GM18511 (cell line): ENCODE measurements around the gene SASH3.

ENCODE experiments used
- ATAC-seq: cut with Tn5 transposase; IDR thresholded peaks from one replicate; pipeline ENCODE4 v1.9.1; 2021; ENCODE audit warnings: mild to moderate bottlenecking, moderate library complexity; ENCODE audit not compliant: unreplicated experiment

Gene SASH3

GRCh38 chrX:129804806-129805205, 25.1 kb downstream of the SASH3 start:
- no peak for ATAC-seq

GRCh38 chrX:129808158-129808828, 28.5 kb downstream of the SASH3 start:
- ATAC-seq, result no peak

- no peak for ATAC-seq
Measured at GRCh38 chrX:129808829-129809796, 29.4 kb downstream of the SASH3 start.

GRCh38 chrX:129813662-129814368, 34.1 kb downstream of the SASH3 start:
- no peak for ATAC-seq

DNA sequence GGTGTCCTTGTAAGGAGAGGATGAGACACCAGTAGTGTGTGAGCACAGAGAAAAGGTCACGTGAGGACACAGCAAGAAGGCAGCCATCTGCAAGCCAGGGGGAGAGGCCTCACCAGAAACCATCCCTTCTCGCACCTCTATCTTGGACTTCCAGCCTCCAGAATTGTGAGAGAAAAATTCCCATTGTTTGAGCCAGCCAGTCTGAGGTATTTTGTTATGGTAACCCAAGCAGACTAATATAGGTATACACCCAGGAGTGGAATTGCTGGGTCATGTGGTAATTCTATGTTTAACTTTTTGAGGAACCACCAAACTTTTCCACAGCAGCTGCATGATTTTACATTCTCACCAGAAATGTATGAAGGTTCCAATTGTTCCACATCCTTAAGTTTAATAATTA, 38.4 kb downstream of the SASH3 start:
- no peak for ATAC-seq

DNA sequence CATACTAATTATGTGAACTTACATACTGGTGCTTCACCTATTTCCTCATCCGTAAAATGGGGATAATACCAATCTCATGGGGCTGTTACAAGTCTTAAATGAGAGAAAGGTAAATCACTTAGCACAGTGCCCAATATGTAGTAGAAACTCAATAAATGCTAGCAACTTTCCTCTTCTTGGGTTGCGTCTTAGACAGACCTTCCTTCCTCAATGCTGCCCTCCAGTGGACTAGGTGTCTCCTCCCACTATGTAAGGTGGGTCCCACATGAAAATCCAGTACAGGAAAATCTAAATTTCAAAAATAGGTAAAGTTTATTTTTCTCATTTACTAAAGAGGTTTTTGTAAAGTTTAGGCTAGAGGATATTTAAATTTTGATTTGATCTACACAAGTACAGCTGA, 43.4 kb downstream of the SASH3 start:
- peak; percentile 67 for ATAC-seq

GRCh38 chrX:129823522-129823921, 43.8 kb downstream of the SASH3 start:
- ATAC-seq, result no peak

DNA sequence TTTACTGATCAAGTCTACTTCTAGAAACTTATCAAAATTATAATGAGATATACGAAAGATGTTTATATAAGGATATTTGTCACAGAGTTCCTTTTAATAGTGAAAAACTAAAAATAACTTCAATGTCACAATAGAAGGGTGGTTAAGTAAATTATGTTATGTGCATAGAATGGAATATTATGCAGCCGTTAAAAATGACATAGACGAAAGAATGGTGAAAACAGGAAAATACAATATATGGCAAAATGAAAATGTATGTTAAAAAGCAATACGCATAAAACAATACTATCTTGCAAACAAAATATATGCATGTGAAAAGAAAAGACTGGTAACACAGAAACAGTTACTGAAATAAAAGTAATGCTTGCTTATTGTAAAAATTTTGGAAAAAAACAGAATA, 44.9 kb downstream of the SASH3 start:
- no peak for ATAC-seq

DNA sequence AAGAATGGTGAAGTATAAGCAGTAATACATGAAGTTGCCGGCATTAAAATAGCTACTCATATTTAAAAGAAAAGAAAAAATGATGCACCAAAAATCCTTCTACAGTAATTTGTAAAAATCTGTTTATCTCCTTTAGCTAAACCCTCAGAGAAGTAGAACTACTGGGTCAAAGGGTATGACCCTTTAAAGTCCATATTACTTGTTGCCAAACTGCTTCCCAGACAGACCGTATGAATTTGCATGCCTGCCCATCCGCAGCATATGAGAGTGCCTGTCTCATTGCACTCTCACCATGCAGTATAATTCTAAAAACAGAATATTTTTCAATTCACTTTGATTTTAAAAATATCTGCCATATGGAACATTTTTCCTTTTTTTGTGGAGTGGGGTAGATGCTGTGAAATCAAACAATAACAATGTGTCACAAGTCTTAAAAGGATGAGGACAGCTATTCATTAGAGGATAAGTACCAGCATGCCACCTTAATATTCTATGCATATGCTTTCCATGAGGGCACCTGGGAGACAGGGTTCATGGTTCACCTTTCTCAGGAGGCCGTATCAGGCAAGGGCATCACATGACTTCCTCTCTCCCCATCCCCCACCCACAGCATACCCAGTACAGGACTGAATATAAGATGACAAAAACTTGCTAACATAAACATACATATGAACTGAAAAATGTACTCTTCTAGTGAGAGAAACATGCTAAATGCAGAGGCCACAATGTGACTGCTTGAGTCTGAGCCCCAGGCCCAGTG, 46.2 kb downstream of the SASH3 start:
- ATAC-seq, result no peak

- no peak for ATAC-seq
Measured at GRCh38 chrX:129830494-129830893, 50.7 kb downstream of the SASH3 start.

GRCh38 chrX:129831091-129831885, 51.5 kb downstream of the SASH3 start:
- no peak for ATAC-seq

DNA sequence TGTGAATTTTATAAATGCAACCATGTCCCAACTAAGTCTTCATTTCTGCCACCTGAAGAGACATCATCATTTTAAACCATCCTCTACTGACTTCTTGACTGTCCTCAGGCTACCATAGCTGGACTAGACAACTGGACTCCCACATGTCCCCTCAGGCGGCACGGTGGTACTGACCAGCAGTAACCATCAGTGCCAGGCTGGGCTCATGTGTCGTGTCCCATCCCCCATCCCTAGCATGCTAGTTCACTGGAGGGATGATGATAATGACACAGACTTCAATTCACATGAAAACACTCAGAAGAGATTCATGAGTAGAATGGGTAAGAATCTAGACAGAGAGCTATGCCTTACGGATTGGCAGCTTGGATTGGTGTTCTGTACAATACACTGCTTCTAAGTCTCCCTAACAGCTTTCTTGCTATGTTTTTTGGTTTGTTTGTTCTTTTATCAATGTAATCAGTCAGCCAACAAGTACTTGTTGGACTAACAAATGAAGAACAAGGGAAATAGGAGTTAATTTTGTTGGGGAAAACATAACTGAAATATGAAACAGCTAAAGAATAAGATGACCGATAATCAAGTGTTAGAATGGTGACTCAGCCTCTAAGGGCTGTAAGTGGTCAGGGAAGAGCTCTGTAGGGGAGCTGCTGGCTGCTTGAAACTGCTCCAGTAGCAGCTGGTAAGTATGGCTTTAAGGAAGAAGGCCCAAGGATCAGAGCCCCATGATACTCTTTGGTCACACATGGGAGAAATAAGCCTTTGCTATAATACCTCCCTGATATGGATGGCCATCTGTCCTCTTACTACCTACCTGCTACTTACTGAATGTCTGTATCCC, 53.6 kb downstream of the SASH3 start:
- no peak for ATAC-seq

- ATAC-seq, result no peak
Measured at GRCh38 chrX:129836827-129837226, 57.1 kb downstream of the SASH3 start.

DNA sequence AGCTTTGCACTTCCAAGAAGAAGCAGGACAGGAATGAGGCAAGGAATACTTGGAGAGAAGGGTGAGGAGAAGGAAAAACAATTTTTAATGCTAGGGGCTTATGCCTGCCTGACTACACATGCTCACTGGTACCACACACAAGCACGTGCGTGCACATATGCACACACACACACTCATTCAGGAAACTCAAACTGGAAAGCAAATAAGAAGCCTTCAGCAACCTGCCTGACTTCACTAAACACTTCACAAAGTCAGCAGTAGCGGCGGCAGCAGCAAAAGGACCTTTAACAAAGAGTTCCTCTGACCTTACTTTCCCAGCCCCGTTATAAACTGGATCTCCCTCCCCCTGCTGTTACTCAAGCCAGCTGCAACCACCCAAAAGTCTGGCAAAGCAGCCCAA, 60.6 kb downstream of the SASH3 start:
- ATAC-seq, result no peak

GRCh38 chrX:129842510-129843208, 62.9 kb downstream of the SASH3 start:
- ATAC-seq, result no peak

DNA sequence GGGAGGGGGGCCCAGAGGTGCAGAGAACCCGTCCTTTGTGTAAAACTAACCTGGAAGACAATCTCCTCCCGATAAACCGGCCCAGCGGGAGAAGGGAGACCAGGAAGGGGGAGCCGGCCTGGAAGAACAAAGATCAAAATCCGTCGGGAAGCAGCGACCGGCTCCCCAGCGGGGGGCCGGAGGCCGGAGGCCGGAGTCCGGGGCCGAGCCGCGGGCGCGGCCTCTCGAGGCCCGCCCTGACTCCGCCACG, 63.4 kb downstream of the SASH3 start:
- no peak for ATAC-seq

- peak; percentile 99 for ATAC-seq
Measured at GRCh38 chrX:129843459-129844306, 63.9 kb downstream of the SASH3 start, which contains the start of gene ZDHHC9. Gene ZDHHC9 (minus strand): TSS chrX:129843886. CDS start chrX:129841945, 1,941 bp downstream.
